HG02678 (cell line): ENCODE data around the gene PCK2.

Experiments used
- ATAC-seq: cut with Tn5 transposase; IDR thresholded peaks from one replicate; pipeline ENCODE4 v1.9.1; 2021; ENCODE audit warnings: mild to moderate bottlenecking, moderate library complexity; ENCODE audit not compliant: unreplicated experiment

PCK2 gene

DNA sequence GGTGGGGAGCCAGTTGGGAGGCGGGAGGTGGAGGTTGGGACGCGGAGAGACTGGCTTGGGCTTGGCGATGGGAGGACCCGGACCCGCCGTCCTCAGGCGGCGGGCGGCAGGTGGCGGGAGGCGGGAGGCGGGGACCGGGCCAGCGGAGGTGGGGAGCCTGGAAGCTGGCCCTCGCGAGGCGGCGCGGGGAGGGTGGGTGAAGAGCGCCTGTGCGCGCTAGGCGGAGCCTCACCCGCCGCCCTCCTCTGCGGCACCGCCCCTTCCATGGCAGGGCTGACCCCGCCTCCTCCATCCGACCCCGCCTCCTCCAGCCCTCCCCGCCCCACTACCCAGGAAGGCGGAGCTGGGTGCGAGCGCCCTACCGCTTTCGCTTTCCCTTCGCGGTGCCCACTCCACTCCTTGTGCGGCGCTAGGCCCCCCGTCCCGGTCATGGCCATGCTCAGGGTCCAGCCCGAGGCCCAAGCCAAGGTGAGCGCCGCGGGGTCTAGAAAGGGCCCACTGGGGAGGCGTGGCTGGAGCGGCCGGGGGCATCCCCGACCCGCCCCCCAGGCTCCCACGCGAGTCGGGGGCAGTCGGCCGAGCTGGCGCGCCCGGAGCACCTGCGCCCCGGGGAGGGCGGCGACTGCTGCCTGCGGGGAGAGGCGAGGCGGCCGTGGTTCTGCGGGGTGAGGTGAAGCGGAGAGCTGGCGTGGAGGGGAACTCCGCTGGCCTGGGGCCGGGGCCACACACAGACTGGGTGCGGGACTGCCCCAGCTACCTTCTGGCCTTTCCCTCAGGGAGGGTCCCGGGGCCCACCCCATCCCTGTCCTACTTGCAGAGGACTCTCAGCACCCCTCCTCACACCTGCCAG is 41.9 kb downstream of the PCK2 start, which contains the start of gene PSME1:
Gene PSME1, plus strand, starts transcription at position 361 of the 850 bp plus-strand sequence. Its CDS starts 69 bp downstream, at position 430.
- ATAC-seq: peak; percentile 90

DNA sequence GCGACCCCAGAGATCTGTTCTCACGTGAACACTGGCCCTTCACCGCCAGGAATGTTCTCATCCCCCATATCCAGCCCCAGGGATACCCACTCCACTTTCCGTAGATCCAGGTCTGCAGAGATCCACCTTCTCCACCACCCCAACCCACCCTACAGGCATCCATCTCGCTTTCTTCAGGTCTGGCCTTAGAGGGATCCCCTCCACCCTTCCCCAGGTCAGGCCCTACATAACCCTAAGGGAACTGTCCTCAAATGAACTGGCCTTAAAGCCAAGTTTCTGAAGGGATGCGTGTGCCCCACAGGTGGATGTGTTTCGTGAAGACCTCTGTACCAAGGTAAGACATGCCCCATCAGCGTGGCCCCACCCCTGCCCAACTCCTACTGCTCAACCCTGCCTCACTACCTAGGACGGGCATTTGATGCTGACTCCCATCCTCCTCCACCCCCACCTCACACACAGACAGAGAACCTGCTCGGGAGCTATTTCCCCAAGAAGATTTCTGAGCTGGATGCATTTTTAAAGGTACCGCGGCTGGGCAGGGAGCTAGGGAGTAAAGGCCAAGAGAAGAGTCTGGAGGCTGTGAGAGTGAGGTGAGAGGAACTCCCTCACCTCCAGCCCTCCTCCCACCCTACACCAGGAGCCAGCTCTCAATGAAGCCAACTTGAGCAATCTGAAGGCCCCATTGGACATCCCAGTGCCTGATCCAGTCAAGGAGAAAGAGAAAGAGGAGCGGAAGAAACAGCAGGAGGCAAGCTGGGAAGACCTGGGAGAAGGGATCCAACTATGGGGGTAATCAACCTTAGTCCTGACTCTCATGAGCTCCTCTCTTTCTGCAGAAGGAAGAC is 42.8 kb downstream of the PCK2 start:
- ATAC-seq: no peak

DNA sequence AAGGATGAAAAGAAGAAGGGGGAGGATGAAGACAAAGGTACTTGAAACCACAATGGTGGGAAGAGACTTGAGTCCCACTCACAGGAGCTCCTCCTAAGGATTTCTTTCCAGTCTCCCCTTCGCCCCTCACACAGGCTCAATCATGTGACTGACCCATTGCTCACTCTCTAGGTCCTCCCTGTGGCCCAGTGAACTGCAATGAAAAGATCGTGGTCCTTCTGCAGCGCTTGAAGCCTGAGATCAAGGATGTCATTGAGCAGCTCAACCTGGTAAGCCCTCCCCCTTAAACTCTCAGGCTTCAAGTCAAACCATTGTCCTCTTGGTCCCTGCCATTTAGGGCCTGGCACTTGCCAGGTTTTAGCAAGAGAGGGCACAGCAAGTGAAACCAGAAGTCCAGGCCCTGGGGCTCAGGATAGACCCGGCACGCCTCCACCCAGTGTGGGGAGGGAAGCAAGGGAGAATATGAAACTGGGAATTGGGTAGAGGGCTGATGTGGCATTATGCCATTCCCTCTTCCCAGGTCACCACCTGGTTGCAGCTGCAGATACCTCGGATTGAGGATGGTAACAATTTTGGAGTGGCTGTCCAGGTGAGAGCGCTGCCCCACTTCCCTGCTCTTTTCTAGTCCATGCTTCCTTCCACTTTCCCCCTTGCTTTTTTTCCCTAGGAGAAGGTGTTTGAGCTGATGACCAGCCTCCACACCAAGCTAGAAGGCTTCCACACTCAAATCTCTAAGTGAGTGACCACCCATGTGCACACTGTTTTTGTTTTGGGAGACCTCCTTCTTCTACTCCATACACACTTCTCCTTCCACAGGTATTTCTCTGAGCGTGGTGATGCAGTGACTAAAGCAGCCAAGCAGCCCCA is 43.7 kb downstream of the PCK2 start:
- ATAC-seq: no peak

DNA sequence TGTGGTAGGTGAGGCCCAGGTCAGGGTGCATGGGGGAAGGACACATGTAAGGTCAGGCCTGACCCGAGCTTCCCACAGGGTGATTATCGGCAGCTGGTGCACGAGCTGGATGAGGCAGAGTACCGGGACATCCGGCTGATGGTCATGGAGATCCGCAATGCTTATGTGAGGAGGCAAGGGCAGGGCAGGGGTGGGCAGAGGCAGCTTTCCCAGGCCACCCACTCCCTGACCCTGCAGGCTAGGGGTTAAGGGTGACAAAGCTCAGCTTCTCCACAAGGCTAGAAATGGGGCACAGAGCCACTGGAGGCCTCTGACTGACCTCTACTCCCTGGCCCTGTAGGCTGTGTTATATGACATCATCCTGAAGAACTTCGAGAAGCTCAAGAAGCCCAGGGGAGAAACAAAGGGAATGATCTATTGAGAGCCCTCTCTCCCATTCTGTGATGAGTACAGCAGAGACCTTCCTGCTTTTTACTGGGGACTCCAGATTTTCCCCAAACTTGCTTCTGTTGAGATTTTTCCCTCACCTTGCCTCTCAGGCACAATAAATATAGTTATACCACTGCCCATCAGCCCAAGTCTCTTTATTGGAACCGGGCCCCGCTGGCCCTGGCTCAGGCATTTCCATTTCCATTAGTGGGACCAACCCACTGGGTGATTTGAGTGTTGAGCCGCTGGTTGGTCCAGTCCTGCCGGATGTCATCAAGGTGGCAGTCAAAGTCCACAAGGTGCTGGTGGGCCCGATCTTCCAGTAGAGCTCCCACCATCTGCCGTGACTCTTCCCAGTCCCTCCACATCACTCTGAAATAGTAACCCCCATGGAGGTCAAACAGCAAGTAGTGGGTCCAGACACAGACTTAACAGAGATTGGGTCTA is 44.5 kb downstream of the PCK2 start:
- ATAC-seq: no peak

DNA sequence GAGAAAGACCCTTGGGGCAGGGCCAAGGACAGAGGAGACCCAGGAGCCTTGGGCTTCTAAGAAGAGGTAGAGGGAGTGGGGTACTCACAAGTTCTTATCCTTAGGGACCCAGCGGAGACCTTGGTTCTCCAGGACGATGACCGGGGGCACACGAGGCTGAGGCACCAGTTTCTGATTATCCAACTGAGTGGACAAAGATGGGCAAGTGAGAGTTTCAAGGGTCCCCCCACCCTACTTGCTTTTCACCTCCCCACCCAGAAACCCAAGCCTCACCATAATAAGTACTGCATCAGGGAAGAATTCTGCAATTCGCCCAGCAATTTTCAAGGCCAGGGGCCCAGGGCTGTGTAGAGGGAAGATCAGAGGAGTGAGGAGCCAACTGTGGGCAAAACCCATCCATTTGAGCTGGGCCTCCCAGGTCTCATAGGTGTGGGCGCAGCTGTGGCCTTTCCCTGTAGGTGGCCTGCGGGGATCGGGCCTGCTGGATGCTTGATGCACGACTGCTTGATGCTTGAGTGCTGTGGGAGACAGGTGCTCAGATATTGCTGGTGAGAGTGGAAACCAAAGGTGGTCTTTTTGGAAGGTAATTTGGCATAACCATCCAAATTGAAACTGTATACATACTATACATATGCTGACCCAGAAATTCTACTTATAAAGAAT is 45.3 kb downstream of the PCK2 start:
- no peak for ATAC-seq

DNA sequence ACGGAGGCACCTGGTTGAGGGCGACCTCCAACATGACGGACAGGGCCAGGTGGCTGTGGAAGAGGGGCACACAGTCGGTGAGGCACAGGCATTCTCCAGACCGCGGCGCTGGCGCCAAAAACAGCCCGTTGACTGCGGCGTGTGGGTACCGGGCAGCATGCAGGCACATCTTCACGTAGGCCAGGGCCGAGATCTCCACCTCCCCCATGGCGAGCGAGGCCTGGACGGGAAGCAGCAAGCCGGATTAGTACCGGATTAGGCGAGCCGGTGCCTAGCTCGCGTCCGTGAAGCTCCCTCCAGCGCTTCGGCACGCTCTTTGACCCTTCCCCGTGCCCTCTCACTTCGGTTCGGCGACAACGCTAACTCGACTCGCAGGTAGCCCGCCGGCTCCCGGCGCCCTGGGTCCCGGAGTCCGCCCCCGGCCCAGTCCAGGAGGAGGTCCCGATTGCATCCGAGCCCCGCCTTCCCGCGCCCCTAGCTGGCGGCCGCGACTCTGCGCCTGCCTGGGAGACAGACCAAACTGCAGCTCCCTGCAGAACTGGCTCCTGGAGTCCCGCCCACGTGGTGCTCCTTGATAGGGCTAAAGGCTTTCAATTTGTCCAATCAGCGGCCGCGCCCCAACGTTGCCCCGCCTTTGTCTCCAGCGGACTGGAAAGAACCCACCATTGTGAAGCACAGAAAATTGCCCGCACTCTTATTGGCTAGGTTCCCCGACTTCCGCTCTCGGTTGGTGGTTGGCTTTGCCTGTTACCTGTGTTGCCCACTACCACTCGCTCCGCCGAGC is 47.2 kb downstream of the PCK2 start, which contains the start of gene EMC9:
Gene EMC9, minus strand, starts transcription at position 495 of the 784 bp plus-strand sequence. Its CDS starts 287 bp downstream, at position 208.
- peak; percentile 88 for ATAC-seq

DNA sequence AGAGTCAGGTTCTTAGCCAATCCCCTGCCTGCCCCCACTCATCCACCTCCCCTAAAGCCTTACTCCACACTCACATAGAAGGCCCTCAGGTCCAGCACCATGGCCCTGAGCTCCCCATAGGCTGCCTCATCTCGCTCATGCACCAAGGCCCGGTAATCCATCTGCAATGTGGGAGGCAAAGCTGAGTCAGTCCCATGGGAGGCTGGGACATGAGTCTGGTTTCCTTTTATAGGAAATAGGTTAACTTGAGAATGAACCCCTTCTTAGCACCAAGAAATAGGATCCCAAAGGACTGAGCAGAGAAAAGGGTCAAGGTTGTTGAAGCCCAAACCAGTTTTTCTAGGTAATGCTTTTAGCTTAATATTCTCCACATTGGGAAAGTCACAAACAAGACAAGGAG is 49.4 kb downstream of the PCK2 start:
- ATAC-seq: no peak

DNA sequence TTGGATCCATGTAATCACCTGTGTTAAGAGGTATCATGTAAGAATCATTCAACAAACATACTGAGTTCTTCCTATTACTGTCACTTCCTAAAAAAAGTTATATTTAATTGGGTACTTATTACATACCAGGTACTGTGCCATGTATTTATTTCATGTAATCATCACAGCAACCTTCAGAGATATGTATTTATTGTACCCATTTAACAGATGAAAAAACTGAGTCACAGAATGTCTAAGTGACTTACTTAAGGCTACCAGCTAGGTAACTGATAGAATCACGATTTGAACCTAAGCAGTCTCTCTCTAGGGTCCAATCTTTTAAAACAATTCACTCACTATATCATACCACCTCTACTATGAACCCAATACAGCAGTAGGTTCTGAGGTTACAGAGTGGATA is 50.3 kb downstream of the PCK2 start:
- no peak for ATAC-seq

DNA sequence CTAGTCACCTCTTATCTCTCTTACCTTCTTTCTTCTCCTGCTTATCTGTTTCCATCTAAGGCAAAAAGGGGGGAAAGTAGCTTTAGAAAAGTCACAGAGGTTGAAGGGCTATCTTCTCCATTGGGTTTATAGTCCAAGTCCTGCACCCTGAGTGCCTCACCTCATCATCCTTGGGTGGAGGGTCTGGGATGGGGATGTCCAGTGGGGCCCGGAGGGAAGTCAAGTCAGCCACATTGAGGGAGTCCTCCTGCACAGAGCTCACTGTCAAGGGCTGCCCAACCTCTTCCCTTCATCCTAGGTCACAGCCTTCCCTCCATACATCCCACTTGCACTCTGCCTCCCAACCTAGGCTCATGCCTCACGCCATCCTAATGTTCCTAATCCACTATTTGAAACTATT is 51.1 kb downstream of the PCK2 start:
- no peak for ATAC-seq

DNA sequence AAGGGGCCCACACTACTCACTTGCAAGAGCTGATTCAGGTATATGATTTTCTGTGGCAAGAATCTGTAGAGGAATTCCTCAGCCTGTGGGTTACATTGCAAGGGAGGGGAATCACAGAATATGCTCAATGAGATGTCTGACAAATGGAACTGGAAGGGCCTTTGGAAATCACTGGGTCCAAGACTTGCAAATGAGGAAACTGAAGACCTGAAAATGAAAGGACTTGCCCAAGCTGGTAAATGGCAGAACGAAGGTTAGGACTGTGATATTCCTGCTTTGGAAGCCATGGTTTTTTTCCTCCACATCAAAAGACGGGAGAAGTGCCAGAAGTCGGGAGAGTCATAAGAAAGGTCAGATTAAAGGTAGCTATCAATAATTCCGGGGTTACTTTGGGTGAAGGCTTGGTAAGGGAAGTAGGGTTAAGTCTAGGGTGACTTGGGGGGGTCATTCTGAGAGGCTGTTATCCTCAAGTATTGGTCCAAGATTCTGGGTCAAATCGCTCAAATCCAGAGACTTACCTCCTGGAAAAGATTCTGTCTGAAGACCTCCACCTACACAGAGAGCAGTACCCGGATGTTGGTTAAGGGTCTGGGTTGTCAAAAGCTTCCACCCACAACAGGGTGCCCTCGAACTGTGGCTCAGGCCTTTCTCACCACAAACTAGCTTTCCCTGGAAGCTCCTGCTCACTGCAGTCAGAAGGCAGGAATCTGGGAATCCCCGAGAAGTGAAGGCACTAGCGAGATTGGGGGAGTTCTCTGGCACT is 51.8 kb downstream of the PCK2 start:
- no peak for ATAC-seq

DNA sequence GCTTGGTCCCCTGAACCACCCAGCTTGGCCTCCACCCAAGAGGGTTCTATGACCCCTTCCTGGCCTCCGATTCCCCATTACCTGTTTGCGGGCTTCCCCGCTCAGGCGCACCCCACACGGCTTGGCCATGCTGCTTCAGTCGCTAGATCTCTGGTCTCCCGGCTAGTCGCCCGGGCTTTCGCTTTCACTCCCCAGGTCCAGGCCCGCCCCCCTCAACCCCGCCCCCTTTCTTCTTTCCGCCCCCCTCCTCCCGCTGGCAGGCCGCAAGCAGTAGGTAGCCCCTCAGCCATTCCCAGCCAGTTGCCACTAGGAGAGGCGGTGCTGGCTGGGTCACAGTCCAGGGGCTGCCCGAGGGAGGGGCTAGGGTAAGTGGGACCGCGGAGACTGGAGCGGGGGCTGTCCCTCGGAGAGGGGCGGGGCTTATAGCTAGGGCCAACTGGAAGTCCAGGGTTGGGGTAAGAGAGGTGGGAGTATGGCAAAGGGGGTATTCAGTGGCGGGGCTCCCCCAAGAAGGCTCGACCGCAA is 52.4 kb downstream of the PCK2 start, which contains the start of gene PSME2:
Gene PSME2, minus strand, starts transcription at position 158 of the 525 bp plus-strand sequence. Its CDS starts 29 bp downstream, at position 129.
- ATAC-seq: peak; percentile 59

DNA sequence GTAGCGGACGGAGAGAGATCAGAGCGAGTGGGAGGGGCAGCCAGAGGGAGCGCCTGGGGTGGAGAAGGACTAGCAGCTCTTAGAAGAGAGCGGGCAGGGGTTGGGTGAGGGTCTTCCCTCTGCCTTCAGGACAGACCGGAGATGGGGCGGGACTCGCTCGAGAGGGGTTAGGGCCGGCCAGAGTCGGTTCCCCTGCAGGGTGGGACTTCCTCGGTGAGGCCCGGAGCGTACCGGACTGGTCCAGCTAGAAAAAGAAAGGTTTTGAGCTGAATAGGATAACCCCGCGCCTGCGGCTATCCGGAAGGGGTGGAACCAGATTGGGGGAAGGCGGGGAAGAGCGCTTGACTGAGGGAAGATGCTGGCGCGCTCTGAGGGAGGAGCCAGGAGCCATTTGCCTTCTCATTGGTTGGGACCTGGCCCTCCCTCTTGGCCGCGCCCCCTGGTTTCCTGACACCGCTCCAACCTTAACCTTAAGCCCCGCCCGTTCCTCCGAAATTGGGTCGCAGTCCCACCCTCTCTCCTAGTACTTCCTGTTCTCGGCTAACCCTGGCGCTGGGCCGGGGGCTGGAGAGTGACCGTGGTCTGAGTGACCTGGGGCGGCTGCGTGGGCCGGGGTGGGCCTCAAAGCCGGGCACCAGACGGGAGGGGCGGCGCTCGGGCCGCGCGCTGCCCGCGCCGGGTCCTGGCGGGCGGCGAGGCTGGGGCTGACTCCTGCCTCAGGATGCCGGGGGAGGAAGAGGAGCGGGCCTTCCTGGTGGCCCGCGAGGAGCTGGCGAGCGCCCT is 53.1 kb downstream of the PCK2 start, which contains the start of gene RNF31:
Gene RNF31, plus strand, starts transcription at position 521 of the 783 bp plus-strand sequence. Its CDS starts 201 bp downstream, at position 722.
- peak; percentile 84 for ATAC-seq

DNA sequence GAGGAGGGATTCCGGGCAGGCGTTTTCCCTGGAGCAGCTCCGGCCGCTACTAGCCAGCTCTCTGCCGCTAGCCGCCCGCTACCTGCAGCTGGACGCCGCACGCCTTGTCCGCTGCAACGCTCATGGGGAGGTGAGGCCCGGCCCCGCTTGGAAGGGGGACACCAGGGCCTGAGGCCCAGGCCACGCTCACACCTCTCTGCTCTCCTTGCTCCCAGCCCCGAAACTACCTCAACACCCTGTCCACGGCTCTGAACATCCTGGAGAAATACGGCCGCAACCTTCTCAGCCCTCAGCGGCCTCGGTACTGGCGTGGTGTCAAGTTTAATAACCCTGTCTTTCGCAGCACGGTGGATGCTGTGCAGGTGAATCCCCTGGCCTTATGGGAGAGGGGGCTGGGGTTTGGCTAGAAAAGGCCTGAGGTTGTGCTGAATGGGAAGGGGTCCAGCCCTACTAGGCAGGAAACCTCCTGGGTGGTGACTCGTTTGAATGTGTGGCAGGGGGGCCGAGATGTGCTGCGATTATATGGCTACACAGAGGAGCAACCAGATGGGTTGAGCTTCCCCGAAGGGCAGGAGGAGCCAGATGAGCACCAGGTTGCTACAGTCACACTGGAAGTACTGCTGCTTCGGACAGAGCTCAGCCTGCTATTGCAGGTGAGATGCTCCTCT is 53.8 kb downstream of the PCK2 start:
- ATAC-seq: no peak

DNA sequence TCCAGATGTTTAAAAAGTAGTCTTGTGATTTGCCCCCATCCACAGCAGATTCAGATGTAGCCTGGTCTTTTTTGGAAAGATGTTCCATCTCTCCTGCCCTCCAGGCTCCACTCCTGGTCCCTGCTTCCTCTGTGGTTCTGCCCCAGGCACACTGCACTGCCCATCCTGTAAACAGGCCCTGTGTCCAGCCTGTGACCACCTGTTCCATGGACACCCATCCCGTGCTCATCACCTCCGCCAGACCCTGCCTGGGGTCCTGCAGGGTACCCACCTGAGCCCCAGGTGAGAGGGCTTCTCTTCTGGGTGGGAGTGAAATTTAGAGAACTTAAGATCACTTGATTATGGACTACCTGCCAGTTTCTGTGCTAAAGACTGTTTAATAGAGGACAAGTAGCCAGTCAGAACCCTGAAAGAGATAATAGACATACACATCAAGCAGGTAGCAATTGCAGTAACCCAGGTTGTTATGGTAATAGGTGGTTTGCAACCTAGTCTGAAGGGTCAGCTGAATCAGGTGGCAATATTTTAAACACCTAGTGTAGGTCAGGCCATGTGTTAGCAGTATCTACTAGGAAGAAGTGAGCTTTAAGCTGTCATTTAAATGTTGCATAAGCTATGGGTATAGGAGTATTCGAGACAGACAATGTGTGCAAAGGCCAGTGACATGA is 55.3 kb downstream of the PCK2 start:
- no peak for ATAC-seq

DNA sequence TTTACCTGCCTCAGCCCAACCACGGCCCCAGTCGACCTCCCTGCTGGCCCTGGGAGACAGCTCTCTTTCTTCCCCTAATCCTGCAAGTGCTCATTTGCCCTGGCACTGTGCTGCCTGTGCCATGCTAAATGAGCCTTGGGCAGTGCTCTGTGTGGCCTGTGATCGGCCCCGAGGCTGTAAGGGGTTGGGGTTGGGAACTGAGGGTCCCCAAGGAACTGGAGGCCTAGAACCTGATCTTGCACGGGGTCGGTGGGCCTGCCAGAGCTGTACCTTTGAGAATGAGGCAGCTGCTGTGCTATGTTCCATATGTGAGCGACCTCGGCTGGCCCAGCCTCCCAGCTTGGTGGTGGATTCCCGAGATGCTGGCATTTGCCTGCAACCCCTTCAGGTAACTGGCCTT is 56.0 kb downstream of the PCK2 start:
- no peak for ATAC-seq
